HepG2 (cell line): ENCODE data around the gene PRKAG1.

Experiments
- BHLHE40 ChIP-seq: IDR thresholded peaks from 2 replicates; pipeline ENCODE4 v1.6.1; 2011; ENCODE audit warnings: low read length, improper control_type of control experiment
- CSRNP2 ChIP-seq: sonication (generic); formaldehyde crosslinking; conservative IDR thresholded peaks from 2 replicates; pipeline ENCODE4 v1.8.0; 2022; ENCODE audit warnings: low read depth, missing genetic modification reagents
- DR1 ChIP-seq: sonication (generic); formaldehyde crosslinking; IDR thresholded peaks from 2 replicates; pipeline ENCODE4 v1.8.0; 2021; ENCODE audit warnings: mild to moderate bottlenecking, missing genetic modification reagents, inconsistent platforms
- EP300 ChIP-seq, 3 experiments: sonication (generic) in 1 of 3; formaldehyde crosslinking in 1 of 3; IDR thresholded peaks; 2 replicates each; pipeline versions ENCODE4 v1.5.1 to v1.6.1; 2011 to 2020; ENCODE audit warnings: low read depth in 2 of 3, low read length in 2 of 3, borderline replicate concordance in 1 of 3, improper control_type of control experiment in 1 of 3, mild to moderate bottlenecking in 1 of 3, missing genetic modification reagents in 1 of 3, moderate library complexity in 1 of 3
- FOXO4 ChIP-seq: sonication (generic); formaldehyde crosslinking; conservative IDR thresholded peaks from 2 replicates; pipeline ENCODE4 v1.8.1; 2023; ENCODE audit warnings: missing genetic modification reagents
- HOXA3 ChIP-seq: sonication (generic); formaldehyde crosslinking; IDR thresholded peaks from 2 replicates; pipeline ENCODE4 v1.5.0; 2020; ENCODE audit warnings: missing genetic modification reagents
- RAD21 ChIP-seq: fragments of 450-650 bp; formaldehyde crosslinking; IDR thresholded peaks from 2 replicates; pipeline ENCODE4 v1.5.0; 2020; ENCODE audit warnings: mild to moderate bottlenecking
- TRIM24 ChIP-seq: sonication (generic); formaldehyde crosslinking; IDR thresholded peaks from 2 replicates; pipeline ENCODE4 v1.8.0; 2022; ENCODE audit warnings: mild to moderate bottlenecking, missing genetic modification reagents

DNA sequence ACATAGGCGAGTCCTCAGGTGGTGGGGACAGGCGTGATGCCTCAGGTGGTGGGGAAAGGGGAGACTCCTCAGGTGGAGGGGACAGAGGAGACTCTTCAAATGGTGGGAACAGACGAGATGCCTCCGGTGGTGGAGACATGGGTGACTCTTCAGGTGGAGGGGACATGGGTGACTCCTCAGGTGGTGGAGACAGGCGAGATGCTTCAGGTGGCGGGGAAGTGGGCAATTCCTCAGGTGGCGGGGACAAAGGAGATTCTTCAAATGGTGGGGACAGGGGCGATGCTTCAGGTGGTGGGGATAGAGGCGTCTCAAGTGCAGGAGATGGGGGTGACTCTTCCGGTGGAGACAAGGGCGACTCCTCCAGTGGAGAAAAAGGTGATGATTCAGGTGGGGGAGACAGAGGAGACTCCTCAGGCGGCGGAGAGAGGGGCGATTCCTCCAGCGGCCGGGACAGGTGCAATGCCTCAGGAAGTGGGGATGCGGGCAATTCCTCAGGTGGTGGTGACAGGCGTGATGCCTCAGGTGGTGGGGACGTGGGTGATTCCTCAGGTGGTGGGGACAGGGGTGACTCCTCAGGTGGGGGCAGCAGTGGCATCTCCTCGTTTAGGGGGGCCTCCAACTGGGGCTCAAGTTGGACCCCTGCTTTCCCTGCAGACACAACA is 33.3 kb upstream of the PRKAG1 start:
- TF ChIP-seq RAD21 (CRISPR knock-in tag): no peak
- TF ChIP-seq TRIM24 (CRISPR knock-in tag): no peak
- TF ChIP-seq EP300 (IDR thresholded peaks at IDR 0.05; ENCODE audit: low read depth in 2 of 2, low read length in 2 of 2): no peak
- TF ChIP-seq EP300 (CRISPR knock-in tag; IDR thresholded peaks at IDR 0.05; ENCODE audit: borderline replicate concordance): no peak
- no peak for TF ChIP-seq HOXA3 (CRISPR knock-in tag)
- TF ChIP-seq FOXO4 (CRISPR knock-in tag): no peak
- no peak for TF ChIP-seq CSRNP2 (CRISPR knock-in tag)
- no peak for TF ChIP-seq BHLHE40
- TF ChIP-seq DR1 (CRISPR knock-in tag): no peak
